ENCODE data around the gene SLC35F1.

DNA sequence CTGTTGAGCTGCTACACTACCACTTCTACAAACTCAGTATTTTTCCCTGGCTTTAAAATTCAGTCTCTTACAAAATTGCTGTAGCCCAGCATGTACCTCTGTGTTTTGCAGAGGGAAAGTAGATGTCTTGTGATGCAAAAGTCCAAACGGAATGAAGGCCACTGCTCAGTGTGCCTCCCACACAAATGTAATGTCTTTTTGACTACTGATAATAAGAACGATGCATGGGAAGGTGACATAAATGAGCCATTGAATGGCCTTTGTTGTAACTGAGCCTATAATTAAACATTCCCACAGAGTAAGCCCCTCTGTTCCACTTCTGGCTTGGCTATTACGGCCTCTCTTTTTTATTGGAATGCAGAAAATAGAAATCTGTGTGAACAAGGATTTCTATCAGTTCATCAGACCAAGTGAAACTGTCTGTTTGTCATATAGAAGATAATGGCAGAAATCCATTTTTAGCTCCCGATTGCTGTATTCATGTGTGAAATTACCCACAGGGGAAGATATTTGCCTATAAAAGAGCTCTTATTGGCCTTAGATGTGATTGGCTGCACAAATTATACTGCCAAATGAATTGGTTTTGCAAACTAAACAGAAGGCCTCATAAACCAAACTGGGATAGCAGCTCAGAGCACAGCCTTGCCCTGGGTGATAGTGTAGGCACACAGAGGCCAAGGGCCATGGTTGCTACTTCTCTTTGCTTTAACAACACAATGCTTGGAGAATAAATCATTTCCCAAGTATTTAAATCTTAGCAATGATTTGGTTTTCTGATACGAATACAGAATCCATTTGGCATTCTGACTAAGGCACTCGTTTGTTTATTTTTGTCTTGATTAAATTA is 399.6 kb downstream of the SLC35F1 start:
- TF ChIP-seq POLR2A (IDR thresholded peaks at IDR 0.05), result no peak
- TF ChIP-seq, protein P1, sequence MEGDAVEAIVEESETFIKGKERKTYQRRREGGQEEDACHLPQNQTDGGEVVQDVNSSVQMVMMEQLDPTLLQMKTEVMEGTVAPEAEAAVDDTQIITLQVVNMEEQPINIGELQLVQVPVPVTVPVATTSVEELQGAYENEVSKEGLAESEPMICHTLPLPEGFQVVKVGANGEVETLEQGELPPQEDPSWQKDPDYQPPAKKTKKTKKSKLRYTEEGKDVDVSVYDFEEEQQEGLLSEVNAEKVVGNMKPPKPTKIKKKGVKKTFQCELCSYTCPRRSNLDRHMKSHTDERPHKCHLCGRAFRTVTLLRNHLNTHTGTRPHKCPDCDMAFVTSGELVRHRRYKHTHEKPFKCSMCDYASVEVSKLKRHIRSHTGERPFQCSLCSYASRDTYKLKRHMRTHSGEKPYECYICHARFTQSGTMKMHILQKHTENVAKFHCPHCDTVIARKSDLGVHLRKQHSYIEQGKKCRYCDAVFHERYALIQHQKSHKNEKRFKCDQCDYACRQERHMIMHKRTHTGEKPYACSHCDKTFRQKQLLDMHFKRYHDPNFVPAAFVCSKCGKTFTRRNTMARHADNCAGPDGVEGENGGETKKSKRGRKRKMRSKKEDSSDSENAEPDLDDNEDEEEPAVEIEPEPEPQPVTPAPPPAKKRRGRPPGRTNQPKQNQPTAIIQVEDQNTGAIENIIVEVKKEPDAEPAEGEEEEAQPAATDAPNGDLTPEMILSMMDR (IDR thresholded peaks at IDR 0.05), result no peak

All from lower leg skin (tissue), 3 donors.